ENCODE results near the gene YPEL5. TPM values are rescaled to one million over a fixed set of nuclear protein-coding genes. Genes with fewer than 3 reads are reported as not detected.
A peak's percentile ranks its signal among the peaks of the same experiment; 100 is the strongest.

YPEL5 gene
- total and polyA plus RNA-seq, 9 donors = 65.1 to 103 (median 81.6) TPM

GRCh38 chr2:30115981-30116285 is 30.9 kb upstream of the YPEL5 start:
- intact Hi-C loops (cut with DNase I) = no loop called here
- 65 to 71% (median 67%) methylated on average over 5 of the region's 5 CpGs for WGBS, 3 donors
- H3K27ac ChIP-seq = peak overlapping the region in 1 of 2 donors; percentile 38

GRCh38 chr2:30122362-30122761 is 24.4 kb upstream of the YPEL5 start:
- WGBS, 3 donors = 53 to 78% (median 71%) methylated on average over 3 of the region's 3 CpGs
- intact Hi-C loops (cut with DNase I) = loop anchor here in 1 of 4 donors (5.0 kb wide), 1 partner anchor 35 kb away; no protein-coding TSS in a partner anchor
- Histone ChIP-seq H3K27me3 (no peaks in the 10 kb centered on the region), H3K9me3 (no peaks in the 10 kb centered on the region), H3K4me1 (ENCODE audit: insufficient read depth) (no peaks in the 10 kb centered on the region), H3K36me3 (no peaks in the 10 kb centered on the region), H3K27ac (no peak overlapping the region), H3K4me3 (no peak overlapping the region)
- DNase-seq = no peak
- no peak for TF ChIP-seq EP300 (IDR thresholded peaks at IDR 0.05)
- TF ChIP-seq CTCF (IDR thresholded peaks at IDR 0.05) = no peak
- no peak for TF ChIP-seq POLR2A (IDR thresholded peaks at IDR 0.05)

More at GRCh38 chr2:30115981-30116285, 30.9 kb upstream of the YPEL5 start:
- Histone ChIP-seq H3K9me3 (no peaks in the 10 kb centered on the region), H3K4me3 (no peak overlapping the region), H3K36me3 (no peaks in the 10 kb centered on the region), H3K27me3 (no peaks in the 10 kb centered on the region), H3K4me1 (ENCODE audit: insufficient read depth) (no peaks in the 10 kb centered on the region)
- TF ChIP-seq POLR2A (IDR thresholded peaks at IDR 0.05) = no peak
- TF ChIP-seq EP300 (IDR thresholded peaks at IDR 0.05) = no peak
- no peak for TF ChIP-seq CTCF (IDR thresholded peaks at IDR 0.05)
- DNase-seq = no peak

- Histone ChIP-seq H3K36me3 (no peaks in the 10 kb centered on the region), H3K9me3 (no peaks in the 10 kb centered on the region), H3K4me1 (ENCODE audit: insufficient read depth) (no peaks in the 10 kb centered on the region), H3K27ac (no peak overlapping the region), H3K4me3 (no peak overlapping the region), H3K27me3 (no peaks in the 10 kb centered on the region)
- WGBS, 3 donors = 83 to 86% (median 85%) methylated on average over 8 to 9 of the region's 9 CpGs
- TF ChIP-seq CTCF (IDR thresholded peaks at IDR 0.05) = no peak
- TF ChIP-seq EP300 (IDR thresholded peaks at IDR 0.05) = no peak
- TF ChIP-seq POLR2A (IDR thresholded peaks at IDR 0.05) = no peak
- intact Hi-C loops (cut with DNase I) = no loop called here
- no peak for DNase-seq
Measured at GRCh38 chr2:30127016-30127893, 19.6 kb upstream of the YPEL5 start.

GRCh38 chr2:30134582-30134981 is 12.2 kb upstream of the YPEL5 start:
- H3K27me3 ChIP-seq = no peaks in the 10 kb centered on the region

More at GRCh38 chr2:30134582-30134981, 12.2 kb upstream of the YPEL5 start:
- no peaks in the 10 kb centered on the region for H3K9me3 ChIP-seq
- no peak overlapping the region for H3K27ac ChIP-seq
- TF ChIP-seq CTCF (IDR thresholded peaks at IDR 0.05) (no peak), POLR2A (IDR thresholded peaks at IDR 0.05) (no peak), EP300 (IDR thresholded peaks at IDR 0.05) (no peak)
- H3K4me3 ChIP-seq = no peak overlapping the region
- no peaks in the 10 kb centered on the region for H3K36me3 ChIP-seq
- intact Hi-C loops (cut with DNase I) = no loop called here
- H3K4me1 ChIP-seq (ENCODE audit: insufficient read depth) = no peaks in the 10 kb centered on the region
- no peak for DNase-seq
- WGBS, 3 donors = 72 to 75% (median 73%) methylated on average over 5 of the region's 5 CpGs

Measured in ovary (tissue), 9 donors.